SJSA1 (cell line): ENCODE measurements around the gene ZFTA. TPM values are rescaled to one million over a fixed set of nuclear protein-coding genes. Genes with fewer than 3 reads are reported as not detected.
A peak's percentile ranks its signal among the peaks of the same experiment; 100 is the strongest.

ENCODE experiments used
- DNase-seq, 2 experiments: peaks; one replicate each; pipeline ENCODE4 v3.0.0-alpha.2; 2015 to 2020; ENCODE audit warnings: low spot score in 2 of 2, low read depth in 1 of 2
- H3K27ac ChIP-seq: fragments of 250-450 bp; sonication (Bioruptor Pico); 2 replicates; pipeline ENCODE4 v1.5.1; 2020; ENCODE audit warnings: mild to moderate bottlenecking, moderate library complexity
- H3K27me3 ChIP-seq: fragments of 250-450 bp; sonication (Bioruptor Pico); replicated peaks from 2 replicates; pipeline ENCODE4 v1.5.1; 2020; ENCODE audit warnings: mild to moderate bottlenecking, moderate library complexity
- H3K36me3 ChIP-seq: fragments of 250-450 bp; sonication (Bioruptor Pico); 2 replicates; pipeline ENCODE4 v1.5.1; 2020; ENCODE audit warnings: mild to moderate bottlenecking
- H3K4me1 ChIP-seq: fragments of 250-450 bp; sonication (Bioruptor Pico); replicated peaks from 2 replicates; pipeline ENCODE4 v1.6.1; 2021; ENCODE audit warnings: mild to moderate bottlenecking
- H3K4me3 ChIP-seq: fragments of 250-450 bp; sonication (Bioruptor Pico); 2 replicates; pipeline ENCODE4 v1.5.1; 2020; ENCODE audit warnings: mild to moderate bottlenecking
- H3K9me3 ChIP-seq: fragments of 250-450 bp; sonication (Bioruptor Pico); replicated peaks from 2 replicates; pipeline ENCODE4 v1.5.1; 2020; ENCODE audit warnings: mild to moderate bottlenecking
- total RNA-seq: library from RNA; depleted of rRNA; stranded (reverse); fragments of >200 nt; shearing (Covaris generic); gene quantifications from 2 replicates; pipeline ENCODE4 v1.2.3, GENCODE V29; 2014

The ZFTA gene
- total RNA-seq, 1 experiment from 2014 or later, result 29.5 TPM

- H3K36me3 ChIP-seq, result peaks cover 45% of the 10 kb centered on the region
- peaks cover 20% of the 10 kb centered on the region for H3K4me1 ChIP-seq
- DNase-seq, result peak; percentile 78 to 87
- H3K27me3 ChIP-seq, result no peaks in the 10 kb centered on the region
- H3K4me3 ChIP-seq, result peak overlapping the region; percentile 98
- peak overlapping the region; percentile 35 for H3K27ac ChIP-seq
- H3K9me3 ChIP-seq, result peaks cover 10% of the 10 kb centered on the region
These were observed 874 bp downstream of the ZFTA start for GRCh38 chr11:63767565-63768236.

GRCh38 chr11:63767267-63767564 is 1.4 kb downstream of the ZFTA start:
- no peak for DNase-seq
- H3K27ac ChIP-seq, result no peak overlapping the region
- H3K36me3 ChIP-seq, result peaks cover 50% of the 10 kb centered on the region
- H3K4me1 ChIP-seq, result peaks cover 20% of the 10 kb centered on the region
- no peaks in the 10 kb centered on the region for H3K27me3 ChIP-seq
- H3K4me3 ChIP-seq, result peak overlapping the region; percentile 98
- H3K9me3 ChIP-seq, result peaks cover 10% of the 10 kb centered on the region

GRCh38 chr11:63766531-63767235 is 1.9 kb downstream of the ZFTA start:
- DNase-seq, result no peak

GRCh38 chr11:63765688-63766241 is 2.8 kb downstream of the ZFTA start:
- H3K4me3 ChIP-seq, result no peak overlapping the region

More at GRCh38 chr11:63766531-63767235, 1.9 kb downstream of the ZFTA start:
- H3K4me1 ChIP-seq, result peaks cover 20% of the 10 kb centered on the region
- H3K9me3 ChIP-seq, result peaks cover 10% of the 10 kb centered on the region
- H3K36me3 ChIP-seq, result peaks cover 55% of the 10 kb centered on the region
- no peak overlapping the region for H3K27ac ChIP-seq
- H3K27me3 ChIP-seq, result no peaks in the 10 kb centered on the region
- H3K4me3 ChIP-seq, result no peak overlapping the region

GRCh38 chr11:63764679-63765647 is 3.6 kb downstream of the ZFTA start:
- Histone ChIP-seq H3K9me3 (peaks cover 10% of the 10 kb centered on the region), H3K36me3 (peaks cover 72% of the 10 kb centered on the region), H3K27me3 (no peaks in the 10 kb centered on the region), H3K4me3 (no peak overlapping the region), H3K27ac (no peak overlapping the region), H3K4me1 (peaks cover 20% of the 10 kb centered on the region)
- DNase-seq, result no peak

More at GRCh38 chr11:63765688-63766241, 2.8 kb downstream of the ZFTA start:
- Histone ChIP-seq H3K36me3 (peaks cover 64% of the 10 kb centered on the region), H3K4me1 (peaks cover 20% of the 10 kb centered on the region), H3K27me3 (no peaks in the 10 kb centered on the region), H3K9me3 (peaks cover 10% of the 10 kb centered on the region), H3K27ac (no peak overlapping the region)
- no peak for DNase-seq

GRCh38 chr11:63764340-63764678 is 4.3 kb downstream of the ZFTA start:
- peaks cover 75% of the 10 kb centered on the region for H3K36me3 ChIP-seq
- DNase-seq, result no peak
- peaks cover 14% of the 10 kb centered on the region for H3K4me1 ChIP-seq
- H3K4me3 ChIP-seq, result no peak overlapping the region
- no peak overlapping the region for H3K27ac ChIP-seq
- H3K9me3 ChIP-seq, result peaks cover 10% of the 10 kb centered on the region
- no peaks in the 10 kb centered on the region for H3K27me3 ChIP-seq

GRCh38 chr11:63763496-63764339 is 4.9 kb downstream of the ZFTA start:
- no peaks in the 10 kb centered on the region for H3K27me3 ChIP-seq
- no peak for DNase-seq
- H3K4me1 ChIP-seq, result peaks cover 8% of the 10 kb centered on the region
- H3K27ac ChIP-seq, result no peak overlapping the region
- H3K9me3 ChIP-seq, result peaks cover 6% of the 10 kb centered on the region
- peaks cover 71% of the 10 kb centered on the region for H3K36me3 ChIP-seq
- no peak overlapping the region for H3K4me3 ChIP-seq

- H3K27ac ChIP-seq, result no peak overlapping the region
- H3K9me3 ChIP-seq, result 0 out of 2 replicates have a peak, but pooled peaks cover under 1% of the 10 kb centered on the region
- peaks cover 8% of the 10 kb centered on the region for H3K4me1 ChIP-seq
- H3K27me3 ChIP-seq, result no peaks in the 10 kb centered on the region
- H3K36me3 ChIP-seq, result peaks cover 69% of the 10 kb centered on the region
- DNase-seq, result no peak
- H3K4me3 ChIP-seq, result no peak overlapping the region
These were observed 5.7 kb downstream of the ZFTA start for GRCh38 chr11:63762654-63763495.

- no peaks in the 10 kb centered on the region for H3K27me3 ChIP-seq
- peaks cover 5% of the 10 kb centered on the region for H3K4me1 ChIP-seq
- no peaks in the 10 kb centered on the region for H3K9me3 ChIP-seq
- H3K4me3 ChIP-seq, result no peak overlapping the region
- no peak overlapping the region for H3K27ac ChIP-seq
- DNase-seq, result no peak
- peaks cover 72% of the 10 kb centered on the region for H3K36me3 ChIP-seq
These were observed 6.5 kb downstream of the ZFTA start for GRCh38 chr11:63761931-63762653.

GRCh38 chr11:63761188-63761587 is 7.4 kb downstream of the ZFTA start:
- Histone ChIP-seq H3K4me1 (no peaks in the 10 kb centered on the region), H3K9me3 (no peaks in the 10 kb centered on the region), H3K36me3 (peaks cover 80% of the 10 kb centered on the region), H3K4me3 (no peak overlapping the region), H3K27ac (no peak overlapping the region), H3K27me3 (no peaks in the 10 kb centered on the region)
- no peak for DNase-seq

- no peak for DNase-seq
- Histone ChIP-seq H3K4me3 (no peak overlapping the region), H3K4me1 (no peaks in the 10 kb centered on the region), H3K9me3 (no peaks in the 10 kb centered on the region), H3K27me3 (no peaks in the 10 kb centered on the region), H3K27ac (no peak overlapping the region), H3K36me3 (peaks cover 74% of the 10 kb centered on the region)
These were observed 8.0 kb downstream of the ZFTA start for GRCh38 chr11:63760487-63761079.
